Measurements from ENCODE around the gene ABHD6.

GRCh38 chr3:58205981-58206380, 31.6 kb upstream of the ABHD6 start:
- TF ChIP-seq, protein P1, sequence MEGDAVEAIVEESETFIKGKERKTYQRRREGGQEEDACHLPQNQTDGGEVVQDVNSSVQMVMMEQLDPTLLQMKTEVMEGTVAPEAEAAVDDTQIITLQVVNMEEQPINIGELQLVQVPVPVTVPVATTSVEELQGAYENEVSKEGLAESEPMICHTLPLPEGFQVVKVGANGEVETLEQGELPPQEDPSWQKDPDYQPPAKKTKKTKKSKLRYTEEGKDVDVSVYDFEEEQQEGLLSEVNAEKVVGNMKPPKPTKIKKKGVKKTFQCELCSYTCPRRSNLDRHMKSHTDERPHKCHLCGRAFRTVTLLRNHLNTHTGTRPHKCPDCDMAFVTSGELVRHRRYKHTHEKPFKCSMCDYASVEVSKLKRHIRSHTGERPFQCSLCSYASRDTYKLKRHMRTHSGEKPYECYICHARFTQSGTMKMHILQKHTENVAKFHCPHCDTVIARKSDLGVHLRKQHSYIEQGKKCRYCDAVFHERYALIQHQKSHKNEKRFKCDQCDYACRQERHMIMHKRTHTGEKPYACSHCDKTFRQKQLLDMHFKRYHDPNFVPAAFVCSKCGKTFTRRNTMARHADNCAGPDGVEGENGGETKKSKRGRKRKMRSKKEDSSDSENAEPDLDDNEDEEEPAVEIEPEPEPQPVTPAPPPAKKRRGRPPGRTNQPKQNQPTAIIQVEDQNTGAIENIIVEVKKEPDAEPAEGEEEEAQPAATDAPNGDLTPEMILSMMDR (conservative IDR thresholded peaks at IDR 0.05) = no peak
- TF ChIP-seq EZH2 (IDR thresholded peaks at IDR 0.05; ENCODE audit: low read depth) = no peak
